Endothelial cell of hepatic sinusoid (primary cell): ENCODE measurements around the gene NFATC2.

Source experiments
- in situ Hi-C: cut with HindIII; loops from 2 replicates; pipeline ENCODE4 v1.10.0; 2017; ENCODE audit warnings: low sequenced_read_pairs

The NFATC2 gene

DNA sequence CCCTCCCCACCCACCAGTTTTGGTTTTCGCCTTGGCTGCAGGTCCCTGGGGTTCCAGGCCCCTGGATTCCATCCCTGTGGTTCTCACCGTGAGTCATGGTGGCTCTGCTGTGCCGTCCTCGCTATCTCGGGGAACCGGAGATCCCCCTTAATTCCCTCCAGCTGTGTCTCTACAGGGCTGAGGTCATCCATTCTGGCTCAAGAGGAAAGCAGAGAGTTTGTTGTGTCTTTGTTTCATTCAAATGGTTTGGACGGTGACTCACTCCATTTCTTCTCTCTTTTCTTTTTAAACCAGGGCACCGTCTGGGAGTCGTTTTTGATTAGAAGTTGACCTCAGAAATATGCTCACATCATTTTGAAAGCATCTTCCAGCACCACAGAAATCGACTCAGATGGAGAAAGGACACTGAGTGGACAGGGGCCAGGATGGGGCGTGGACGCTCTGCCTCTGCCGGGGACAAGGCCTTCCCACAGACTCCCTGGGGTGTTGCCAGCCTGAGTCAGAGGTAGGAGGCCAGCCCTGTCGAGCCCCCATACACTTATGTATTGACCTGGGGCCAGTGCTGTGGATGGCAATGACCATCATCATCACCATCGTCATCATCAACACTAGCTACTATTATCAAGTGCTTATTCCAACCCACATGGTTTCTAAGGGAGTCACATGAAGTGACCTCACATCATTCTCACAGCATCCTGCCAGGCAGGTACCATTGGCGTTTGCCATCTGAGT lies 176.2 kb downstream of the NFATC2 start:
- in situ Hi-C loops, result no loop called here

DNA sequence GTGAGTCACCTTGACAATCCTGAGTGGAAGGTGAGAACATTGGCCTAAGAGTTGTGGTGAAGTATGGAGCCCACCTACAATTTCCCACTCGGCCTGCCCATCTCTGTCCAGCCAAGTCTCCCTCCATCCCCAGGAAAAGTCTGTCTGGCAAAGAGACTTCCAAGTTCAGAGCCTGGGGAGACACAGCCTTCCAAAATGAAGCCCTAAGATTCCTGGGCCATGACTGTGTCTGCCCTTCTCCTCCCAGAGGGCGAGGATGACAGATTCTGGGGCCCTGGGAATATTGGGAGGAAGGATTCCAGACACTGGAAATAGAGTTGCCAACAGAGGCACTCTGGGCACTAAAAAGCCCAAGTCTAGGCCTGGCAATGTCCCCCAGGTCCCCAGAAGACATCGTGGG lies 176.8 kb downstream of the NFATC2 start:
- in situ Hi-C loops, result no loop called here

DNA sequence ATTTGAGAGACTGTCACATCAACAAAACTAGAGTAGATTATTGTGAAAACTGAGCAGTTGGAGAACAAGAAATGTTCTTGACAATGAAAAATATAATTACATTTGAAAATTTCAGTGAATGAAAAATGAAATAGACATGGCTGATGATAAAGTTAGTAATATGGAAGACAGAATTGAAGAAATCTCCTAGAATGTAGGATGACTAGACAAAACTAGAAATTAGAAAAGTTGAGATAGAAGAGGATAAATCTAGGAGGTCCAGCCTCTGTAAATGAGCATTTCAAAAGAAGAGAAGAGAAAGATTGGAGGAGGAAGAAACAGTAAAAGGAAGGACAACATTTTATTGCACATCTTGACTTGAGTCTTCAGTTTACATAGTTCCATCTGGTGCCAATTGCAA lies 178.7 kb downstream of the NFATC2 start:
- in situ Hi-C loops, result no loop called here

DNA sequence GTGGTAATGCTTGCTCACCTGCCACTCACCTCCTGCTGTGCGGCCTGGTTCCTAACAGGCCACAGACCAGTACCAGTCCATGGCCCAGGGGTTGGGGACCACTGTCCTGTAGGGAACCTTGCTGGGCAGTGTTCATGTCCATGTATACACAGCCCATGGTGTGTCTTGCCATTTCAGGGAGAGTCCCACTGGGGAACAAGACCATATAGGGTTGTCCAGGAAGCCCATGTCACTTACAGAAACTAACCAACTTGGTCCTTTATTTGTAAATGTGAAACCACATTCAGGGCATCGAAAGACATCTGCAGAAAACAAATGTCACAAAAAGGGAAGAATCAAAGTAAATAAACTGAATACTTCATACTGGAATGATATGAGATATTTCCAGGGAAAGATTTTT lies 179.1 kb downstream of the NFATC2 start:
- in situ Hi-C loops, result no loop called here

DNA sequence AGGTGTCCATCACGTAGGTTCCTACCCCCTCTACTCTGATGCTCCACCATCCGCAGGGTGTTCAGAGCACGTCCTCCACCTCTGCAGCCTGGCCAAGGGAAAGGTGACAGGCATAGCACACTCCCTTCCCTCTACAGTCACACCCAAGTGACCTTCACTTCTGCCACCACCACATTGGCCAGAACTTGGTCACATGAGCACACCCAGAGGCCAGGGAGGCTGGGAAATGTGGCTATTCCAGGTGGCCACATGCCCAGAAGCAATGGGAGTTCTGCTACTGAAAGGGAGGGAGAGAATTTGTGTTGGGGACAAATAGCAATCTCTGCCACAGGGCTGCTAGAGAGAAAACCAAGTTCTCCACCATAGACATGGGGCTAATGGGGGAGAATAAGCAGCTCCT lies 180.3 kb downstream of the NFATC2 start:
- in situ Hi-C loops, result no loop called here

DNA sequence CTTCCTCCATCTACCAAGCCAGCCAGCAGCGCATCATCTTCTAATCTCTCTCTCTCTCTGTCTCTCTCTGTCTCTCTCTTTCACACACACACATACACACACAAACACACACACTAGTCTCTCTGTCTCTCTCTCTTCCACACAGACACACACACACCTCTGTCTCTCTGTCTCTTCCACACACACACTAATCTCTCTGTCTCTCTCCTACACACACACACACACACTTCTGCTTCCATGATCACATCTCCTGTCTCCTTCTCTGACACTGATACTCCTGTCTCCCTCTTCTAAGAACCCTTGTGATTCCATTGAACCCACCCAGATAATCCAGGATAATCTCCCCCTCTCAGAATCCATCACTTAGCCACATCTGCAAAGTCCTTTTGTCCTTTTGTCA lies 181.3 kb downstream of the NFATC2 start:
- in situ Hi-C loops, result no loop called here

DNA sequence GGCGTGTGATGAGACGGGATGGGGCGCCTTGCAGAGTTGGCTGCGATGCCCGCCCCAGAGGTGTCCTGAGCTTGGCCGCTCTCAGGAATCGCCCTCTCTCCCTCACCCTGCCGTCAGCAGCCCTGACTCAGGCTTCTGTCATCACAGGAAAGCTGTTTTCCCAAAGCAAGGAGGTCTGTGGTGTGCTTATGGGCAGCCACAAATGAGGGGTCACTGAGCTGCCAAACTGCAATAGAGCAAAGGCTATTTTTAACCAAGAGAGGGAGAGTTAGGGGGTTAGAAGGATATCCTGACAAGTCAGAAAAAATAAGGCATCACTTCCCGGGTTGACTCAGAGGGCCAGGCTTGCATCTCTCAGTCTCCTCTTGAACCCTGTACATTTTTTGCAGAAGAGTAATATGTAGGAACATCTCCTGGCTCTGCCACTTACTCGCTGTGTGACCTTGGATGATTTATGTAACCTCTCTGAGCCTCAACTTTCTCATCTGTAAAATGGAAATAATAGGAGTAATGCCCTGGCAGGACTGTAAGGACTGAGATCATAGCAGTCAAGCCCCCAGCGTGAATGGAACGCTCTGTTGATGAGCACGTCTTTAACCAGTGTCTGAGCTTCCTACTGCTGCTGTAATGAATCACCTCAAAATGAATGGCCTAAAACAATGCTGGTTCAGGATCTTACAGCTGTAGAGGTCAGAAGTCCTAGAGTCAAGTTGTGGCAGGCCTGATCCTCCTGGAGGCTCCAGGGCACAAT lies 181.9 kb downstream of the NFATC2 start:
- in situ Hi-C loops, result no loop called here

DNA sequence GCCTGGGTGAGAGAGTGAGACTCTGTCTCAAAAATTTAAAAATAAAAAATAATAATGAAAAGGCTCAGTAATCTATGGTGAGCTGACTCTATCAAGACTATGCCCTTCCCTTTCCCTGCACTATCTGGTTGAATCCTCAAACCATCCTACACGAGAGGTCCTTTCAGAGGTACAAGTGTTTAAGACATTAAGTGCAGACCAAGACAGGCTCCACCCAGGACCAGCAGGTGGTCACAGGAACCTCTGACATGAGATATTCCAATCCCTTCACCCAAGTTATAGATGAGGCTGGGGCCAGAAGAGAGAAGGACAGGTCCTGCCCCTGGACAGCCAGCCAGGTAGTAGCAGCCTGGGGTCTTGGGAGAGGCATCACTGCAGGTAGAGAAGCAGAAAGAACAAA lies 182.6 kb downstream of the NFATC2 start:
- in situ Hi-C loops, result no loop called here

DNA sequence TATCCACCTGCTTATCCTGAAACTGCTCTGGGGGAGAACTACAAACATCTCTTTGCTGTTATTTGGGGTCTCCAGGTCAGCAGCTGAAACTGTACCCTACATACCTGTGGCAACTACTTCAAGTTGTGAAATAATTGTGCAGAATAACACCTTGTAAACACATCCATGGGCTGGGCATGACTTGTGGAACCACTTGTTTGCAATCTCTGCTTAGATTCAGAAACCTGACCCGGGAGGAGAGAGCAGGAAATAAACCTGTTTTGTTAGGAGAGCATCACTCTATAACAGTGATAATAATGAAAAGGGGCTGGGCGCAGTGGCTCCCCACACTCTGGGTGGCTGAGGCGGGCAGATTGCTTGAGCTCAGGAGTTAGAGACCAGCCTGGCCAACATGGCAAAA lies 183.1 kb downstream of the NFATC2 start:
- in situ Hi-C loops, result no loop called here

DNA sequence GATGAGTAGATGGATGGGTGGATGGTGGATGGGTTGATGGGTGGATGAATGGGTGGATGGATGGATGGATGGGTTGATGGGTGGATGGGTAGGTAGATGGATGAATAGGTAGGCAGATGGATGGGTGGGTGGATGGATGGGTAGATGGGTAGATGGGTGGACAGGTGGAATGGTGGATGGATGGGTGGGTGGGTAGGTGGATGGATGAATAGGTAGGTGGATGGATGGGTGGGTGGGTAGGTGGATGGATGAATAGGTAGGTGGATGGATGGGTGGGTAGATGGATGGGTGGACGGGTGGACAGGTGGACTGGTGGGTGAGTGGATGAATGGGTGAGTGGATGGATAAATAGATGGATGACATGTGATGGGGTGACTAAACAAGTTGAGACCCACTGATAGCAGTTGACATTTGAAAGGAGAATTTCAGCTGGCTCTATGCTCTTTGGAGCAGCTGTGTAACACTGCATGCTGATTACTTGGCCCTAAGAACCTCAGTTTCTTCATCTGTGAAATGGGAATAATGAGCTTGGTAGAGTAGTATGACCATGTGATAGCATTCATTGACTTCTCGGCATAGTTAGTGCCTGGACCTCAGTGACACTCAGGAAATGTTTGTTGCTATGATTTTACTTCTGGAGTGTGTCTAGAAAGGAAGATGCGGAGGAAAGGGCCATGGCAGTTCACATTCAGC lies 184.3 kb downstream of the NFATC2 start:
- in situ Hi-C loops, result no loop called here

DNA sequence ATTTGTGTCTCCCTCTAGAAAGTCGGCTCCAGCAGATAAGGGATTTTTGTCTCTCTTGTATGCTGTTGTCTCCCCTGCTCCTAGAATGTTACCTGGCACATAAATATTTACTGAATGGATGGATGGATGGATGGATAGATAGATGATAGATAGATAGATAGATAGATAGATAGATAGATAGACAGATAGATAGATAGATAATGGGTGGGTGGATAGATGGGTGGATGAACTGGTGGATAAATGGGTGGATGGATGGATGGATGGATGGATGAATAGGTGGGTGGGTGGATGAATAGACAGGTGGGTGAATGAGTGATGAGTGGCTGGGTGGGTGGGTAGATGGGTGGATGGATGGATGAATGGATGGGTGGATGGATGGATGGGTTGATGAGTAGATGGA lies 185.0 kb downstream of the NFATC2 start:
- in situ Hi-C loops, result no loop called here

DNA sequence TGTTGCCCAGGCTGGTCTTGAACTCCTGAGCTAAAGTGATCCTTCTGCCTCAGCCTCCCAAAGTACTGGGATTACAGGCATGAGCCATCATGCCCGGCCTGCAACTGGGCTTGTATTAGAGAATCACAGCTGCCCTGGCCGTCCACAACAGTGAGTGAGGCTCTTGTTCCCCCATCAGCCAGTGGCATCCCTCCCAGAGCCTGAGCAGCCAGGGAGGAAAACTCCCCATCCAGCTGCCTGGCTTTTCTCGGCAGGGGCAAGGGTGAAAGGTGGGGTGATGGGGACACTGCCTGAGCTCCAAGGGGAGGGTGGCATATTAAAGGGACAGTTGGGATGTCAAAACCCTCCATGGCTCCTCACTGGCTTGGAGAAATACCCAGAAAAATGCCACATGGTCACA lies 185.6 kb downstream of the NFATC2 start:
- in situ Hi-C loops, result no loop called here

DNA sequence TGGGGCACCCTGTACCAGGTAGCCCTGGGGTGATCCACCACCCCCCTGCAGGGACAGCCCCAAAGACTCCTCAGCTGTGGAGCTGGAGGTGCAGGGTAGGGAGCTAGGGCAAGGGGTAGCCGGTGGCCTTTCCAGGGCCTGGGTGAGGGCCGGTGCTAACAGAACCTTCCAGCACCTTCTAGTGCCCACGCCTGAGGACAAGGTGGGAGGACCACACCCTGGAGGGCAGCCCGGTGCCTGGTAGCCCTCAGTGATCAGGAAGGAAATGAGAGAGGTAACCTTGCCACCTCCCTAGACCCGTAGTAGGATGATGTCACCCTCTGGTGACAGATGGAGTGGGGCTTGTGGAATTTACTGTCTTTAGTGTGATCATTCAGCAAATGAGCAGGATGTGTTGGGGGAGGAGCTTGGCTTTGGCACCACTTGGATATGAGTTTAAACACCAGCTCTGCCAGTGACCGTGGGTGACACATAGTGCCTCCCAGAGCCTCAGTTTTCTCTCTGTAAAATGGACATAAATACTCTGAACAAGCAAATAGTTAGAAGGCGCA lies 187.7 kb downstream of the NFATC2 start:
- in situ Hi-C loops, result no loop called here

DNA sequence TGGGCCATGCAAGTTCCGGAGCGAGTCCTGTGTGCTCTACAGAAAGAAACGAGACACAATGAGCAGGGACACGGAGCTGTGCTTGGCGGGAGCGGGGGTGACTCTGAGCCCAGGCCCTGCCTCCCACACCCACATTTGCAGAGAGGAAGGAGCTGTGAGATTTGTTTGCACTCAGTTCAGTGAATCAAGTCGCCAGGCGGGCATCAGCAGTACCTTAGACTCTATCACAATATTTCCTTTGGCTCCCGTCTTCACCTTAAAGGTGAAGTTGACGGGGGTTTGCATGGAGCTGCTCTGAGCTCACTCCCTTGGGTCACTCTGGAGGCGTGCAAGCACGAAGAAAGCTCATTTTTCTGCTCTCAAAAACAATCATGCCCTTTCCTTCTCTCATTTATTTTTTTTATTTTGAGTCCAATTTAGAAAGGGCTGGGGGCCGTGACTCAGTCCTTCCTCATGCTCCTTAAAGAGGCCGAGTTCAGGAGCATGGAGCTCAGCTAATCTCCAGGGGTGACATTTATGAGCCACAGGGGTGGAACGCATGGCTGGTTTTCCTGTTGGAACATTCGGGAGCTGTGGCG lies 188.2 kb downstream of the NFATC2 start:
- in situ Hi-C loops, result no loop called here

DNA sequence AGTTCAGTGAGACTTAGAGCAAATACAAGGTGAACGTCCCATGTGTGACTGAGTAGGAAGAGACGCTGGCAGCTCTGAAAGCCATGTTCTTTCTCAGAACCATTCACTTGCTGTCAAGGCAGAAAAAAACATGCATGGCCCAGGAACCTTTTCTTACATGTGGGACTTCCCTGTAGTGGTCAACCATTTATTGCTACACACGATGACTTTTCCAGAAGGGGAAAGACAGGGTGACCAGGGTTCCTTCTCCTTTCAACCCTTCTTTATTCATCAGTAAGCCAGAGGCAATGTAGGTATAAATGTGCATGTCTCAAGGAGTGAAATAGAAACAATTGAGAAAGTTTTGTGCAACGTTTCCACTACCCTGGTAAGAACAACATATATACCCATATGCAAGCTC lies 189.0 kb downstream of the NFATC2 start:
- in situ Hi-C loops, result no loop called here

DNA sequence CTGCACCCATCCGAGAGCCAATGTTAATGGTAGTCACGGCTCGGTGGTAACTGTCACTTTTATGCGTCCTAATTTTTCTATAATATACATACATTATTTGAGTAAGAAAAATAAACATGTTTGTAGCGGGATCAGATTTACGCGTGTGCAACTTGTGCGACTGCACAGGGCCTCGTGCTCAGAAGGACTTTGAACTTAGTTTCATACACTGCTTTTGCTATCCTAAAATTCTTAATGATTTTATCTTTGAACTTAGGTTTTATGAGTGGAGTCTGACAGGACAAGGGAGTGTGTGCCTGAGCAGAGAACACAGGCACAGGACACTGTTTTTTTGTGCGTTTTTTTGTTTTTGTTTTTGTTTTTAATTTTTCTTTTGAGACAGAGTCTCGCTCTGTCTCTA lies 189.7 kb downstream of the NFATC2 start:
- in situ Hi-C loops, result no loop called here

DNA sequence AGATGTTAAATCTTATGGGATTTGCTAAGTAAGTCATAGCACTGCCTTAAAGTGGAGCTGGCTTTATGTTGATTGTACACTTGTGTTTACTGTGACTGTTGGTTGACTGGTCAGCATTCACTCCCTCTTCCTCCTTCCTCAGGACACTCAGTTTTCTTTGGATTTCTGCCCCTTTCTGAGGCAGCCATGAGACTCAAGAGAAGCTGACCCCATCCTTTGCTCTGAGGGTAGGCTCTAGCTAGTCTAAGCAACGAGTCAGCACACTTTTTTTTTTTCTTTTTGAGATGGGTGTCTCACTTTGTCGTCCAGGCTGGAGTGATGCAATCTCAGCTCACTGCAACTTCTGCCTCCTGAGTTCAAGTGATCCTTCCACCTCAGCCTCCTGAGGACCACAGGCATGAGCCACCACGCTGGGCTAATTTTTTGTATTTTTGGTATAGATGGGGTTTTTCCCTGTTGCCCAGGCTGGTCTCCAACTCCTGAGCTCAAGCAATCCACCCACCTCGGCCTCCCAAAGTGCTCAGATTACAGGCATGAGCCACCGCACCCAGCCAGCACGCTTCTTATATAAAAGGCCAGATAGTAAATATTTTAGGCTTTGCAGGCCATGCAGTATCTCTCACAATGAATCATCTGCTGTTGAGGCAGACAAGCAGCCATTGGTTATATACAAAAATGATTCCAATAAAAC lies 191.4 kb downstream of the NFATC2 start:
- in situ Hi-C loops, result no loop called here

DNA sequence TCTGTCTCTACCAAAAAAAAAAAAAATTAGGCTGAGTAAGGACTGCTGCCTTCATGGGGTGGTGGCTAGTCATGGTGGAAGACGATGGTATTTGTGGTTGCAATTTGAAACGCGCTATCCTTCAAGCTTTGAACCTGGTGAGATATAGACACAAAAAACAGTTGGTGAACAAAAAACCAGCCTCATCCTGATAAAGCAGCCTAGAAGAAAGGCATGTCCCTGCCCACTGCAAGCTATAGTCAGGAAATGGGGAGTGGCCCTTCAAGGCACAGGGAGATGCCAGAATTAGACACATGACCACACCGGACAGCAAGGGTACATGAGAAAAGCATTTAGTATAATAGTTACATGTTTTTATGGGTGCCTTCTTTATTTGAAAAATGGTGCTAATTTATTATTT lies 193.6 kb downstream of the NFATC2 start:
- in situ Hi-C loops, result no loop called here

DNA sequence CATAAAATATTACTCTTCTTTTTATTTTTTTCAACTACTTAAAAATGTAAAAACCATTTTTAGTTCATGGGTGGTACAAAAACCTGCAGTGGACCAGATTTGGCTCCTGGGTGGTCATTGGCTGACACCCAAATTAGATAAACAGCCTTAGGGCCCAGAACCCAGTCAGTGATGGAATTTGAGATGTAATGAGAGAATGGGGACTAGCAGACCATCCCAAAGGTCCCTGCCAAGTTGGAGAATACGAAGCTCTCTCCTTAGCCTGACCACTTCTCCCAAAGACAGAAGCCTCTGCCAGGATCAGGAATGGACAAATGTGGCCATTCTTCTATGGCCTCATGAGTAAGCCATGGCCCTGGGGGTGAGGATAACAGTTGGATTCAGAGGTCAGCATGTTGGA lies 194.7 kb downstream of the NFATC2 start:
- in situ Hi-C loops, result no loop called here

DNA sequence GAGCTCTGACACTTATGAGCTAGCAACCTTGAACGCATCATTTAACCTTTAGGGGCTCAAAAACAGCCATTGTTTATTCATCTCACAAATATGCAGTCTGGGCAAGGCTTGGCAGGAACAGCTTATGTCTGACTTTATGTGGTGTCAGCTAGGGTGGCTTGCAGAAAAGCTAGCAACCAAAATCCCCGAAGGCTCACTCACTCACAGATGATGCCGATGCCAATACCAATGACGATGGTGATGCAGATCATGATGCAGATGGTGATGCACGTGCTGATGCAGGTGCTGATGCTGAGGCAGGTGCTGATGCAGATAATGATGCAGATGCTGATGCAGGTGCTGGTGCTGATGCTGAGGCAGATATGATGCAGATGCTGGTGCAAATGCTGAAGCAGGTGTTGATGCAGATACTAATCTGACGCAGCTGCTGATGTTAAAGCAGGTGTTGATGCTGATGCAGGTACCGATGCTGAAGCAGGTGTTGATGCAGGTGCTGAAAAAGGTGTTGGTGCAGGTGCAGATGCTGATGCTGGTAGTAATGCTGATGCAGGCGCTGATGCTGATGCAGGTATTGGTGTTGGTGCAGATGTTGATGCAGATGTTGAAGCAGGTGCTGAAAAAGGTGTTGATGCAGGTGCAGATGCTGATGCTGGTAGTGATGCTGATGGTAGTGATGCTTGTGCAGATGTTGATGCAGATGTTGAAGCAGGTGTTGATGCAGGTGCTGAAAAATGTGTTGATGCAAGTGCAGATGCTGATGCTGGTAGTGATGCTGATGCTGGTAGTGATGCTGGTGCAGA lies 195.6 kb downstream of the NFATC2 start:
- in situ Hi-C loops, result no loop called here
